Neural crest cell (in vitro differentiated cells): ENCODE data around the gene ADAMTSL1. TPM values are rescaled to one million over a fixed set of nuclear protein-coding genes. Genes with fewer than 3 reads are reported as not detected.
A peak's percentile ranks its signal among the peaks of the same experiment; 100 is the strongest.

Experiments
- DNase-seq: peaks from one replicate; pipeline ENCODE4 v3.0.0; 2021; ENCODE audit warnings: low read depth, mixed read lengths, low spot score
- H3K27ac Mint-ChIP-seq: one replicate; pipeline ENCODE4 v1.8.0; 2021; ENCODE audit warnings: mild to moderate bottlenecking, mixed read lengths; ENCODE audit not compliant: unreplicated experiment
- H3K27me3 Mint-ChIP-seq: 2 replicates; pipeline ENCODE4 v1.8.0; 2021; ENCODE audit warnings: low read depth, mild to moderate bottlenecking, mixed read lengths
- H3K36me3 Mint-ChIP-seq: 2 replicates; pipeline ENCODE4 v1.8.0; 2021; ENCODE audit warnings: low read depth, mild to moderate bottlenecking, mixed read lengths
- H3K4me1 Mint-ChIP-seq: 2 replicates; pipeline ENCODE4 v1.8.0; 2021; ENCODE audit warnings: mixed read lengths
- H3K4me3 Mint-ChIP-seq: one replicate; pipeline ENCODE4 v1.8.0; 2021; ENCODE audit warnings: mild to moderate bottlenecking, mixed read lengths
- H3K9me3 Mint-ChIP-seq: 2 replicates; pipeline ENCODE4 v1.8.0; 2021; ENCODE audit warnings: mixed read lengths
- total RNA-seq: library from RNA; stranded (reverse); gene quantifications from 2 replicates; pipeline ENCODE4 v1.2.1, GENCODE V29; 2021
- TF ChIP-seq, protein P1 (sequence below): fragments of 200-600 bp; sonication (generic); conservative IDR thresholded peaks from 2 replicates; pipeline ENCODE4 v1.5.0; 2021; ENCODE audit warnings: antibody characterized with exemption, mild to moderate bottlenecking

Gene ADAMTSL1
- total RNA-seq, 1 donor from 2014 or later, result 2.3 TPM

DNA sequence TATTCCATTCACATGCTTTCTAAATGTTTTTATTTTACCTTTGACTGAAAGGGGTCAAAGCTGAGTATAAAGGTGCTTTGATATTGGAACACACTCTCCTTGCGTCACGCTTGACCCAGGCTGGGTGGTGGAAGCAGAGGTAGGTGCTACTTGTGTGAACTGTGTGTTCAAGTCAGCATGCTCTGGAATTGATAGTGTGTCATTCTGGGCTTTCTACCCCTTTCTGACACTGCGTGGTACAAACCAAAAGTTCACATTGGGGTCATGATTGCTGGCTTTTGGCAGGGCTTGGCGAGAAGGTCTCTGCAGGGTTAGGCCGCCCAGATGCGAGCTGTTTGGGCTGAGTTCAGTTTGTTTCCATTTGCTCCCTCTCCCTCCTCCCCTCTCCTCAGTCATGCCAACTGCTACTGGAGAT lies 131.8 kb downstream of the ADAMTSL1 start:
- Mint-ChIP-seq H3K9me3 (peaks cover 2% of the 10 kb centered on the region), H3K36me3 (no peaks in the 10 kb centered on the region), H3K27ac (no peak overlapping the region), H3K4me1 (peaks cover 41% of the 10 kb centered on the region), H3K27me3 (no peaks in the 10 kb centered on the region), H3K4me3 (no peak overlapping the region)
- TF ChIP-seq, protein P1, sequence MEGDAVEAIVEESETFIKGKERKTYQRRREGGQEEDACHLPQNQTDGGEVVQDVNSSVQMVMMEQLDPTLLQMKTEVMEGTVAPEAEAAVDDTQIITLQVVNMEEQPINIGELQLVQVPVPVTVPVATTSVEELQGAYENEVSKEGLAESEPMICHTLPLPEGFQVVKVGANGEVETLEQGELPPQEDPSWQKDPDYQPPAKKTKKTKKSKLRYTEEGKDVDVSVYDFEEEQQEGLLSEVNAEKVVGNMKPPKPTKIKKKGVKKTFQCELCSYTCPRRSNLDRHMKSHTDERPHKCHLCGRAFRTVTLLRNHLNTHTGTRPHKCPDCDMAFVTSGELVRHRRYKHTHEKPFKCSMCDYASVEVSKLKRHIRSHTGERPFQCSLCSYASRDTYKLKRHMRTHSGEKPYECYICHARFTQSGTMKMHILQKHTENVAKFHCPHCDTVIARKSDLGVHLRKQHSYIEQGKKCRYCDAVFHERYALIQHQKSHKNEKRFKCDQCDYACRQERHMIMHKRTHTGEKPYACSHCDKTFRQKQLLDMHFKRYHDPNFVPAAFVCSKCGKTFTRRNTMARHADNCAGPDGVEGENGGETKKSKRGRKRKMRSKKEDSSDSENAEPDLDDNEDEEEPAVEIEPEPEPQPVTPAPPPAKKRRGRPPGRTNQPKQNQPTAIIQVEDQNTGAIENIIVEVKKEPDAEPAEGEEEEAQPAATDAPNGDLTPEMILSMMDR, result no peak
- no peak for DNase-seq

DNA sequence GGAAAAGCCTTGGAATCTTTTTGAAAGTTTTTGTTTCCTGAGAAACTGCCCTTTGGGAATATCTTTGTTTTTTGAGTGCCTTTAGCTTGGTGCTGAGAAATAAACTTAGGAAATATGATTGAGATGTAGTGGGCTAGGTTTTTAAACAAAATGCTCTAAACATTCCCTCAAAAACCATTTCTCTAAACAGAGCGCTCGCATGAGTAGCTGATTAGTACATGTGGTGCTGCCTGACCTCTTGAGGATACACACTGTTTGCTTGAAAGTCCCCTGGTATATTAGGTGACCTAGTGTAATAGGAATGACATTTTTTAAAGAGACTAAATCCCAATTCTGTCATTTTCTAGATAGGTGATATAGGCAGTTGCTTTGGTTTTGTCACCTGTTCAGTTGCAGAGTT lies 132.3 kb downstream of the ADAMTSL1 start:
- H3K4me1 Mint-ChIP-seq, result peaks cover 46% of the 10 kb centered on the region
- no peak overlapping the region for H3K27ac Mint-ChIP-seq
- TF ChIP-seq, protein P1, result no peak

DNA sequence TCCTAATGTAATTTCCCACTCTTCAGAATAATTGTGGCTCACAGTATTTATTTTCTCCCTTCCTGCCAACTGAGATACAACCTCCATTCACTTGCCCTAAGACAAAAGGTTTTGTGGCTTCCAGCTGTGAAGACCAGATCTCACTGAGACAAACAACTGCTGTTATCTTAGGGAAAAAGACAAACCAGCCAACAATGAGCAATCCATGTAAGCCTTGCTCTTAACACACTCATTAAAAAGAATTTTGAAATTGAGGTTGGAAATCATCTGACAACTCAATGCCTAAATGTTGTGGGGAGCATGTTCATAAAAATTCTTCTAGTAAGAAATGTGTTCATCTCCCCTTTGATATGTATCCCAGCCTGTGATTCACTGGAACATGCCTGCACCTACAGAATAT lies 132.9 kb downstream of the ADAMTSL1 start:
- H3K9me3 Mint-ChIP-seq, result peaks cover 2% of the 10 kb centered on the region
- DNase-seq, result no peak
- no peaks in the 10 kb centered on the region for H3K36me3 Mint-ChIP-seq
- TF ChIP-seq, protein P1, result no peak
- H3K27me3 Mint-ChIP-seq, result no peaks in the 10 kb centered on the region
- H3K4me1 Mint-ChIP-seq, result peaks cover 51% of the 10 kb centered on the region
- no peak overlapping the region for H3K4me3 Mint-ChIP-seq
- H3K27ac Mint-ChIP-seq, result no peak overlapping the region

More for the DNA sequence above, 132.3 kb downstream of the ADAMTSL1 start:
- peaks cover 2% of the 10 kb centered on the region for H3K9me3 Mint-ChIP-seq
- no peaks in the 10 kb centered on the region for H3K36me3 Mint-ChIP-seq
- no peaks in the 10 kb centered on the region for H3K27me3 Mint-ChIP-seq
- no peak for DNase-seq
- no peak overlapping the region for H3K4me3 Mint-ChIP-seq

DNA sequence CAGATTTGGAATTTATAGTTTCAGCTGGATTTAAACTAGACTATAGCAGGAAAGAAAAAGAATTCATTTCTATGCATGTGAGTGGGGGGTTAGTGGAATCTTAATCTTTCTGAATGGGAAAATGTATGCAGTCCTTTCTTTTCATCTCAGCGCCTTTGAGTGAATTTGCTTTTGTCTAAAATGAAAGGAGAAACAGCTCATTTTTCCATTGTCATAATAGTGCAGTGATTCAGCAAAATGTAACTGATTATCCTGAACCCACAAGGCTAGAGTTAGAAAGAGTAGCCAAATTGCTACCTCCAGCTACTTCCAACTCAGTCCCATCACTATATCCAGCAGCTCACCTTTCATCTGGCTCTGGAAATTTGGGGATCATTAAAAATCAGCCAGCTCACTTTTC lies 134.4 kb downstream of the ADAMTSL1 start:
- H3K4me1 Mint-ChIP-seq, result peaks cover 55% of the 10 kb centered on the region
- no peaks in the 10 kb centered on the region for H3K36me3 Mint-ChIP-seq
- H3K4me3 Mint-ChIP-seq, result no peak overlapping the region
- DNase-seq, result no peak
- no peak overlapping the region for H3K27ac Mint-ChIP-seq
- peaks cover under 1% of the 10 kb centered on the region for H3K9me3 Mint-ChIP-seq
- TF ChIP-seq, protein P1, result no peak
- no peaks in the 10 kb centered on the region for H3K27me3 Mint-ChIP-seq

DNA sequence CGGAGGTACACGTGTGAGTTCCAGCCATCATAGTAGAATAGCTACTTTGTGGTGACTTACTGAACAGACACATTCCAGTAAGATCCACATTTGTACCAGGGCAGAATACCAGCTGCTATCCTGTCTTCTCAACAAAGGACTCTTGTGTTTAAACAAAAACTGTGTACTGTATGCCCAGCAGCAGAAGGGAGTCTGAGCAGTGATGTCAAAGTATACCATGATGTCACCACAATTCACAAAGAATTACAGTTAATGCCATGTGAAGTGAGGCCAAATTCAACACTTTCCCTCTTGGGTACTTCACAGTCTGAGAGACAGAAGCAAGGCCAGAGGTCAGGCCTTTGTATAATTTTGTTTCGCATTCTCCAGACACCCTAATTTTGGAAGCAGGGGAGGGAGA lies 137.0 kb downstream of the ADAMTSL1 start:
- Mint-ChIP-seq H3K4me1 (peaks cover 56% of the 10 kb centered on the region), H3K27me3 (no peaks in the 10 kb centered on the region), H3K36me3 (no peaks in the 10 kb centered on the region), H3K27ac (peak overlapping the region; percentile 65), H3K9me3 (no peaks in the 10 kb centered on the region), H3K4me3 (no peak overlapping the region)
- TF ChIP-seq, protein P1, result no peak
- DNase-seq, result no peak

DNA sequence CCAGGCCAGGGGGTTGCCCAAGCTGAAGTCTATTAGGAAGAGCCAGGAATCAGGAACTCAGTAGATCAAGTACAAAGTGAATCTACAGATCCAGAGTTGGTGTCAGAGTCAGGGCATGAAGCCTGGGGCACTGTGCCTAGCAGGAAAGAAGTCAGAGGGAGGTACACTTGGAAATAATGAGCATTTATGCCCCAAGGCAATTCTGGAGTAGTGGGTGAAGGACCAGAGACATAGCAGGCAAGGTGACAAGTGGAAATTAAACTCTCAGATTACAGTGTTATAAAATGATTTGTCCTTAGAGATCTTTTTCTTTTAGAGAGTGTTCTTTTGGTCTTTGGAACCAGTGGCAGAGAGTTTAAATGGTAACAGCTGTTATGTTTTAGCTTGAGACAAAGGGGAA lies 138.0 kb downstream of the ADAMTSL1 start:
- H3K4me1 Mint-ChIP-seq, result peaks cover 47% of the 10 kb centered on the region
- DNase-seq, result no peak
- H3K27me3 Mint-ChIP-seq, result no peaks in the 10 kb centered on the region
- no peak overlapping the region for H3K4me3 Mint-ChIP-seq
- H3K9me3 Mint-ChIP-seq, result no peaks in the 10 kb centered on the region
- peak overlapping the region; percentile 54 for H3K27ac Mint-ChIP-seq
- TF ChIP-seq, protein P1, result no peak
- H3K36me3 Mint-ChIP-seq, result no peaks in the 10 kb centered on the region
